ENCODE data around the gene RRP15.

RRP15 gene, protein sequence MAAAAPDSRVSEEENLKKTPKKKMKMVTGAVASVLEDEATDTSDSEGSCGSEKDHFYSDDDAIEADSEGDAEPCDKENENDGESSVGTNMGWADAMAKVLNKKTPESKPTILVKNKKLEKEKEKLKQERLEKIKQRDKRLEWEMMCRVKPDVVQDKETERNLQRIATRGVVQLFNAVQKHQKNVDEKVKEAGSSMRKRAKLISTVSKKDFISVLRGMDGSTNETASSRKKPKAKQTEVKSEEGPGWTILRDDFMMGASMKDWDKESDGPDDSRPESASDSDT

DNA sequence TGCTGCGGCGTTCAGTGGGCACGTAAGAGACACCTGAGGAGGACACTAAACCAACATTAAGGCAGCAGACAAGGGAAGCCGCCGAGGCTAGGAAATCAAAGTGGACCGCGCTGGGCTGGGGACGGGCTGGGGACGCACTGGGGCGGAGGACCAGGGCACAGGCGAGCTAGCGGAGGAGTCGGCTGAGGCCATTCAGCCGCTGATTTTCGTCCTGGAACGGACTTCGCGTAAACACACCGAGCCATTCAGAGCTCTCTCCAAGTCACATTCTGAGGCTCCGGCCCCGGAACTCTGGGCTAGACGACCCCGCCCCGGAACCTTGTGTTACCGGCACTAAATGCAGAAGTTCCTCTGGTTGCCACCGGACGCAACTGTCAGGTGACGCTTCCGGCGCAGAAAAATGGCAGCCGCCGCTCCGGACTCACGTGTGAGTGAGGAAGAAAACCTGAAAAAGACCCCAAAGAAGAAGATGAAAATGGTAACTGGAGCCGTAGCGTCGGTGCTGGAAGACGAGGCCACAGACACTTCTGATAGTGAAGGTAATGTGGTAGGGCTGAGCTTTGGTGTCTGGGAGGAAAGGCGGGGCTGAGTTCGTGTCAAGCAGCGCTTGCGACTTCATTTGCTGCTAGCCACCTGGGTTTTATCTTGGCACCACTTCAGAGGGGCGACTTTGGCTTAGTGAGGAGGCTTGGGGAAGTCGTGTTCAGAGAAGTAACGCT, at the start of gene RRP15:
TSS of gene RRP15 (plus strand) at position 377 of the 719 bp plus-strand sequence. CDS start at position 401, 24 bp downstream.
- H3K4me3 ChIP-seq = peak within 1 kb of the TSS; percentile 81
- DNase-seq (ENCODE audit: low read depth, low spot score) = peak; percentile 63
- H3K9me3 ChIP-seq (ENCODE audit: low read depth, low read length) = no peaks in the 10 kb centered on the region
- no peaks in the 10 kb centered on the region for H3K36me3 ChIP-seq (ENCODE audit: insufficient read depth, low read length)
- no peak within 1 kb of the TSS for H3K27ac ChIP-seq
- TF ChIP-seq POLR2AphosphoS5 (IDR thresholded peaks at IDR 0.05; ENCODE audit: borderline replicate concordance, low read depth, low read length) (peak; percentile 96), EZH2 (IDR thresholded peaks at IDR 0.05) (no peak), FOXP2 (optimal IDR thresholded peaks at IDR 0.05; ENCODE audit: control extremely low read depth, extremely low read length, insufficient read depth) (peak; percentile 54)
- peak within 1 kb of the TSS; percentile 75 for H3K9ac ChIP-seq (ENCODE audit: insufficient read length)

DNA sequence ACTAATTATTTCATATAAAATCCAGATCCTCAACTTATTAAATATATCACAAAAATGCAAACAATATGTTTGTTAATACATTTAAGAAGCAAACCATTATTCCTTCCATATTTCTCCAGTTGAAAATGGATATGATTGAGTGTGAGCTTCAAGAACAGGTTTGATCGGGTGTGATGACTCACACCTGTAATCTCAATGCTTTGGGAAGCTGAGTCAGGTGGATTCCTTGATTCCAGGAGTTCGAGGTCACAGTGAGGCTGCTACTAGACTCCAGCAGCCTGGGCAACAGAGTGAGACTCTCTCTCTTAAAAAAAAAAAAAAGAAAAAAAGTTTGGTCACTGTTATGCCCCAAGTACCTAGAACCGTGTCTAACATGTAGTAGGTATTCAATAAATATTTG, 42.9 kb upstream of the RRP15 start:
- no peak overlapping the region for H3K9ac ChIP-seq (ENCODE audit: insufficient read length)
- H3K9me3 ChIP-seq (ENCODE audit: low read depth, low read length) = no peaks in the 10 kb centered on the region
- DNase-seq (ENCODE audit: low read depth, low spot score) = no peak
- no peak overlapping the region for H3K4me3 ChIP-seq
- TF ChIP-seq POLR2AphosphoS5 (IDR thresholded peaks at IDR 0.05; ENCODE audit: borderline replicate concordance, low read depth, low read length) (no peak), EZH2 (IDR thresholded peaks at IDR 0.05) (no peak), FOXP2 (optimal IDR thresholded peaks at IDR 0.05; ENCODE audit: control extremely low read depth, extremely low read length, insufficient read depth) (no peak)
- H3K27ac ChIP-seq = no peak overlapping the region
- no peaks in the 10 kb centered on the region for H3K36me3 ChIP-seq (ENCODE audit: insufficient read depth, low read length)

DNA sequence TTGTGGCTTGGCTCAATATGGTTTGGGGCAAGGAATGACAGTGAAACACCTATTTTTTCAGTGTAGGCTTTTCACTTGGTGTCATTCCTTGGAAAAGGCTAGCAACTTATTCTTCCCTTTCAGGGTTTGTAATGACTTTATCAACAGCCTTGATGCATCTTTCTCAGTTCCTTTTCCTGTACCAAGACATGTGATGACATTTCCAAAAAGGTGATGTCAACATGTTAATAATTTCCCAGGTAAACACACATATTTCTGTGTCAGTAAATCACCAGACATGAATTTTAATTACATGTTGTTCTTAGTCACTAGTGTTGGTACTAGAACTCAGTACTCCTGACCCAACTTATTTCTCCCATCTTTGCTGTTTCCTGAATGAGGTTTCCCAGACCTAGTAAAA, 37.8 kb upstream of the RRP15 start:
- no peaks in the 10 kb centered on the region for H3K36me3 ChIP-seq (ENCODE audit: insufficient read depth, low read length)
- H3K27ac ChIP-seq = no peak overlapping the region
- H3K9me3 ChIP-seq (ENCODE audit: low read depth, low read length) = no peaks in the 10 kb centered on the region
- TF ChIP-seq EZH2 (IDR thresholded peaks at IDR 0.05) (no peak), POLR2AphosphoS5 (IDR thresholded peaks at IDR 0.05; ENCODE audit: borderline replicate concordance, low read depth, low read length) (no peak), FOXP2 (optimal IDR thresholded peaks at IDR 0.05; ENCODE audit: control extremely low read depth, extremely low read length, insufficient read depth) (no peak)
- H3K4me3 ChIP-seq = no peak overlapping the region
- DNase-seq (ENCODE audit: low read depth, low spot score) = no peak
- no peak overlapping the region for H3K9ac ChIP-seq (ENCODE audit: insufficient read length)

DNA sequence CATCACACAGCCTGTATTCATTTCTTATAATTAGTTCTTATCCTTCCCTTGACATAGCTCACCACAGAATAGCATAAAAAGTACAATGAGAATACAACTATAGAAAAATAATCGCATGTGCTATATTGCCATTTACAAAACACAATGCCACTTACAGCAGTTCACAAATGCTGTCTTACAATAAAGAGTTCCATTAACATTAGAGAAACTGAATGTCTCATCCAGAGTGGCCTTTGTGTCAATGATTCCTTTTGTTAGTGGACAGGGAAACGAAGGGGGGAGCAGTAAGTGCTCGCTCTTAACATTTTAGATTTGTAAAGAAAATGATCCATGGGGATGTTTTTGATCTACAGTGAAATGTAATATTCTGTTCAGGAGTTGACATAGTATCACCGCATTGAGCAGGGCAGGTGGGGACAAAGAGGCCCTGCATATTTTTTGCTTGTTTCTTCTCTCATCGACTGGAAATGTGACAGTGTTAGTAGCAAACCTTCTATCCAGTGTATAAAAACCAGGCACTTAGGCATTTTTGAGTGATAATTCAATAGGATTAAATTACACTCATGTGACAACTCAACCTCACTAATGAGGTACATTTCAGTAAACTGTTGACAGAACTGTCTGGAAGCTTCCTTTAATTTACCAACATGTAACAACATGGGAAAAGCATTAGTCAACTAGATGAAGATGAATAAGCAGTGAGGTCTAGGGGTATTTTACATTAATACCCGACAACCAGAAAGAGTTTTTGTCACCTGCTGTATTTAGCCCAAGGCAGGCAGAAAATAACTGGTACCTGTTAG, 35.6 kb upstream of the RRP15 start:
- DNase-seq (ENCODE audit: low read depth, low spot score) = no peak
- no peak overlapping the region for H3K27ac ChIP-seq
- H3K4me3 ChIP-seq = no peak overlapping the region
- no peak overlapping the region for H3K9ac ChIP-seq (ENCODE audit: insufficient read length)
- TF ChIP-seq EZH2 (IDR thresholded peaks at IDR 0.05) = no peak
- TF ChIP-seq POLR2AphosphoS5 (IDR thresholded peaks at IDR 0.05; ENCODE audit: borderline replicate concordance, low read depth, low read length) = no peak
- no peak for TF ChIP-seq FOXP2 (optimal IDR thresholded peaks at IDR 0.05; ENCODE audit: control extremely low read depth, extremely low read length, insufficient read depth)
- H3K9me3 ChIP-seq (ENCODE audit: low read depth, low read length) = no peaks in the 10 kb centered on the region
- H3K36me3 ChIP-seq (ENCODE audit: insufficient read depth, low read length) = no peaks in the 10 kb centered on the region

DNA sequence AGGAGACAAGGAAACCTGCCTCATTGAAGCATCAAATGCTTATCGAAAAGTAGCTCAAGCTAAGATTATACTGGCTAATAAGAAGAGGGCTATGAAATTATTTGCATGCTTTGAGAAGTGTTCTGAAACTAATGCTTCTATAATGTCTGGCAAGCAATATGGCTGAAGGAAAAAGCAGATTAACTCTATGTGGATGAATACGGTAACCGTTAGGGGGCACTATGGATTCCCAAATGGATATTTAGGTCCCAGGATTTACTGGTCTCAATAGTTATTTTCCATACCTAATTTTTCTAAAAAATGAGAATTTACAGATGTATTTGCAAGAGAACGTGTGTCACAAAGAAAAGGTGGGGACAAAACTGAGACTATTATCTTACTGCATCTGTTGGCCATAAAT, 34.6 kb upstream of the RRP15 start:
- Histone ChIP-seq H3K4me3 (no peak overlapping the region), H3K36me3 (ENCODE audit: insufficient read depth, low read length) (no peaks in the 10 kb centered on the region), H3K9ac (ENCODE audit: insufficient read length) (no peak overlapping the region), H3K27ac (no peak overlapping the region), H3K9me3 (ENCODE audit: low read depth, low read length) (no peaks in the 10 kb centered on the region)
- DNase-seq (ENCODE audit: low read depth, low spot score) = no peak
- TF ChIP-seq POLR2AphosphoS5 (IDR thresholded peaks at IDR 0.05; ENCODE audit: borderline replicate concordance, low read depth, low read length) (no peak), EZH2 (IDR thresholded peaks at IDR 0.05) (no peak), FOXP2 (optimal IDR thresholded peaks at IDR 0.05; ENCODE audit: control extremely low read depth, extremely low read length, insufficient read depth) (no peak)

DNA sequence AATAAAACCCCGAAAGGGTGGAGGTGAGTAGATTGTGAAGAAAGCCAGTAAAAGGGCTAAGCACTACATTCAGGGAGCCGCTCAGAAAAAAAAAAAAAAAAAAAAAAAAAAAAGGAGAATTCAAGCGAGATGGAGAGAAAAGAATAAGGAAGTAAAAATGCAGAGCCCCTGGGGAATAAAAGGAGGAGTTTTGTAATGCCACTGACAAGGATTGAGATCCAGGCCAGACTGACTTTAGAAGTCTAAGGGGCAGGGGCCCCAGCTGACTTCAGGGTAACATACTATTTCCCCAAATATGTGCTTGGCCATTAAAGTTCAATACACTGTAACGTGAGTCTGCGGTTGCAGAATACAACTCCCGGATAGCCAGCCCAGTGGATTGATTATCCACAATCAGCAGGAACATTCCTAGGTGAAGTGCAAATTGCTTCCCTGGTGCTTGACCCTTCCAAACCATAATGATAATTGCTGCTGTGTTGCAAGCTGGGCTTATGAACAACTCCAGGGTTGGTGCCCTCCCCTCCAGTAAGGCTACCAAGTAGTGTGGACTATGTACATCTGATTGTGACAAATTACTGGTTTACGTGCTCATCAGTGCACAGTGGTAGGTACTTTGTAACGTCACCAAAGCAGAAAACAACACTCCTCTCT, 30.7 kb upstream of the RRP15 start:
- no peak overlapping the region for H3K4me3 ChIP-seq
- H3K9me3 ChIP-seq (ENCODE audit: low read depth, low read length) = no peaks in the 10 kb centered on the region
- no peaks in the 10 kb centered on the region for H3K36me3 ChIP-seq (ENCODE audit: insufficient read depth, low read length)
- no peak overlapping the region for H3K27ac ChIP-seq
- no peak for TF ChIP-seq POLR2AphosphoS5 (IDR thresholded peaks at IDR 0.05; ENCODE audit: borderline replicate concordance, low read depth, low read length)
- no peak for TF ChIP-seq EZH2 (IDR thresholded peaks at IDR 0.05)
- no peak for TF ChIP-seq FOXP2 (optimal IDR thresholded peaks at IDR 0.05; ENCODE audit: control extremely low read depth, extremely low read length, insufficient read depth)
- DNase-seq (ENCODE audit: low read depth, low spot score) = no peak
- H3K9ac ChIP-seq (ENCODE audit: insufficient read length) = no peak overlapping the region

DNA sequence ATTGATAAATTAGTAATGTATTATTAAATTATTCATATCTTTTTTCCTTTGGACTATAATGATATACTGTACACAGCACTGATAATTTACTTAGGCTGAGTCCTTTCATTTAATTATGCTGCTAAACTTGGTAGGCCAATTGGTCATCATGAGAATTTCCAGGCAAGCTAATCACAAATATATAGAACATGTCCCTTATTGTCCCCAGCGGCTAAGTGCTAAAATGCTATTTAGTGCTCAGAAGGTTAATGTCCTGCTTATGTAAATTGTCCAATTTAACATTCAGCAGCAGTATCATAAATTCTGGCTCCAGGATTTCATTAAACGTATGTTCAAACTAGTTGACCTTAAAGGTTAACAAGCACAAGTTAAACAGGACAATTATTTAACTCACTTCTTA, 30.0 kb upstream of the RRP15 start:
- DNase-seq (ENCODE audit: low read depth, low spot score) = no peak
- H3K27ac ChIP-seq = no peak overlapping the region
- H3K4me3 ChIP-seq = no peak overlapping the region
- H3K9ac ChIP-seq (ENCODE audit: insufficient read length) = no peak overlapping the region
- H3K36me3 ChIP-seq (ENCODE audit: insufficient read depth, low read length) = no peaks in the 10 kb centered on the region
- no peaks in the 10 kb centered on the region for H3K9me3 ChIP-seq (ENCODE audit: low read depth, low read length)
- TF ChIP-seq EZH2 (IDR thresholded peaks at IDR 0.05) = no peak
- no peak for TF ChIP-seq POLR2AphosphoS5 (IDR thresholded peaks at IDR 0.05; ENCODE audit: borderline replicate concordance, low read depth, low read length)

DNA sequence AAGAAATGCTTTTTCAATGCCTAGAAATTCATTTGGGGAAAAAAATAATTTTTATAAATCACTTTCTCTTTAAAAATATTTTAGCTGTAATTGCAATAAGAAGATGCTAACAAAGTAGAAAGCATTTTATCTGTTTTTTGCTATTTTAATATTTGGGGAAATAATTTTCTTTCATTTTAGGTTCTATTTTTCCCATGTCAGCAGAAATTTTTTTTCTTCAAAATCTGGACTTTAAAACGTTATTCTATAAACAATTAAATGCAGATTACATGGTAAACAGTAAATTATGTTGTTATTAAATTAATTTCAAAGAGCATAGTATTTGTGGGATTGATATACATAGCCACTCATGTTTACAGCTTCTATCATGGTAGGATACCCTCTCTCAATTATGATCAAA, 27.7 kb upstream of the RRP15 start:
- no peak overlapping the region for H3K27ac ChIP-seq
- no peaks in the 10 kb centered on the region for H3K9me3 ChIP-seq (ENCODE audit: low read depth, low read length)
- no peak overlapping the region for H3K9ac ChIP-seq (ENCODE audit: insufficient read length)
- no peaks in the 10 kb centered on the region for H3K36me3 ChIP-seq (ENCODE audit: insufficient read depth, low read length)
- no peak overlapping the region for H3K4me3 ChIP-seq
- no peak for DNase-seq (ENCODE audit: low read depth, low spot score)
- TF ChIP-seq EZH2 (IDR thresholded peaks at IDR 0.05) (no peak), POLR2AphosphoS5 (IDR thresholded peaks at IDR 0.05; ENCODE audit: borderline replicate concordance, low read depth, low read length) (no peak), FOXP2 (optimal IDR thresholded peaks at IDR 0.05; ENCODE audit: control extremely low read depth, extremely low read length, insufficient read depth) (no peak)
